Esophagus muscularis mucosa (tissue), 4 donors: ENCODE data around the gene QTRT2. TPM values are rescaled to one million over a fixed set of nuclear protein-coding genes. Genes with fewer than 3 reads are reported as not detected.

Source experiments
- DNase-seq: peaks from one replicate; pipeline ENCODE4 v3.0.0-alpha.2; 2017; ENCODE audit errors: extremely low spot score
- H3K27ac ChIP-seq, 4 donors: fragments of 200-600 bp; sonication (generic); replicated peaks in 1 of 4; 1 replicate in 3 of 4; 2 replicates in 1 of 4; pipeline ENCODE4 v1.5.1; 2016 to 2019; ENCODE audit warnings: mild to moderate bottlenecking in 1 of 4
- H3K27me3 ChIP-seq, 4 donors: fragments of 200-600 bp; sonication (generic); one replicate each; pipeline versions ENCODE4 v1.5.1 to v1.6.0; 2016 to 2019
- H3K36me3 ChIP-seq, 4 donors: fragments of 200-600 bp; sonication (generic); one replicate each; pipeline ENCODE4 v1.5.1; 2016 to 2019
- H3K4me1 ChIP-seq, 4 donors: fragments of 200-600 bp; sonication (generic); one replicate each; pipeline ENCODE4 v1.5.1; 2016 to 2019
- H3K4me3 ChIP-seq, 4 donors: fragments of 200-600 bp; sonication (generic); 1 replicate in 2 of 4; 2 replicates in 2 of 4; pipeline ENCODE4 v1.5.1; 2016 to 2019; ENCODE audit warnings: mild to moderate bottlenecking in 4 of 4, moderate library complexity in 1 of 4
- H3K9me3 ChIP-seq, 4 donors: fragments of 200-600 bp; sonication (generic); 1 replicate in 3 of 4; 2 replicates in 1 of 4; pipeline ENCODE4 v1.5.1; 2016 to 2019
- CTCF ChIP-seq, 3 experiments: fragments of 200-600 bp in 2 of 3; fragments of 450-650 bp in 1 of 3; sonication (generic) in 2 of 3; IDR thresholded peaks; one replicate each; pipeline ENCODE4 v1.5.1; 2017 to 2019; ENCODE audit warnings: antibody characterized with exemption in 3 of 3, mild to moderate bottlenecking in 2 of 3, moderate library complexity in 1 of 3
- EP300 ChIP-seq: sonication (generic); formaldehyde crosslinking; IDR thresholded peaks from one replicate; pipeline ENCODE4 v1.6.1; 2017; ENCODE audit warnings: antibody characterized with exemption
- POLR2A ChIP-seq: fragments of 450-650 bp; IDR thresholded peaks from one replicate; pipeline ENCODE4 v1.6.1; 2017; ENCODE audit warnings: antibody characterized with exemption, moderate library complexity, mild to moderate bottlenecking, low read depth
- POLR2AphosphoS5 ChIP-seq, 2 donors: sonication (generic); formaldehyde crosslinking; IDR thresholded peaks; one replicate each; pipeline ENCODE4 v1.6.1; 2017; ENCODE audit warnings: antibody characterized with exemption in 2 of 2
- WGBS: methylation state at CpG from one replicate; pipeline ENCODE4 v1.1.5; 2018; 5-methylcytosine and 5-hydroxymethylcytosine counted together
- intact Hi-C: fragments of 100-400 bp; cut with DNase I; formaldehyde crosslinking; loops from one replicate; pipeline ENCODE4 v1.15.1; 2023
- total RNA-seq, 4 donors: library from RNA; depleted of rRNA; stranded (reverse); fragments of >200 nt; gene quantifications; one replicate each; pipeline versions ENCODE4 v1.1.0 to v1.2.1, GENCODE V29; 2016

QTRT2 gene
- total RNA-seq, 4 donors from 2014 or later, result 8.3 to 15.2 (median 11.0) TPM

GRCh38 chr3:114108137-114108536 is 51.6 kb downstream of the QTRT2 start:
- Histone ChIP-seq H3K36me3 (no peaks in the 10 kb centered on the region), H3K4me1 (no peaks in the 10 kb centered on the region), H3K9me3 (no peaks in the 10 kb centered on the region), H3K27ac (no peak overlapping the region), H3K4me3 (no peak overlapping the region), H3K27me3 (no peaks in the 10 kb centered on the region)
- intact Hi-C loops, result no loop called here
- no peak for DNase-seq
- 92% methylated on average over 8 of the region's 8 CpGs for WGBS
- TF ChIP-seq EP300, result no peak
- TF ChIP-seq CTCF (IDR thresholded peaks at IDR 0.05), result no peak
- TF ChIP-seq POLR2A, result no peak
- no peak for TF ChIP-seq POLR2AphosphoS5 (IDR thresholded peaks at IDR 0.05)

GRCh38 chr3:114110439-114110838 is 53.9 kb downstream of the QTRT2 start:
- no peak for TF ChIP-seq CTCF (IDR thresholded peaks at IDR 0.05)
- TF ChIP-seq POLR2A, result no peak
- no peaks in the 10 kb centered on the region for H3K4me1 ChIP-seq
- no peak overlapping the region for H3K27ac ChIP-seq
- 85% methylated on average over 5 of the region's 5 CpGs for WGBS
- no peak overlapping the region for H3K4me3 ChIP-seq
- no peaks in the 10 kb centered on the region for H3K27me3 ChIP-seq
- no peaks in the 10 kb centered on the region for H3K36me3 ChIP-seq
- no peak for DNase-seq
- intact Hi-C loops, result no loop called here
- H3K9me3 ChIP-seq, result no peaks in the 10 kb centered on the region

DNA sequence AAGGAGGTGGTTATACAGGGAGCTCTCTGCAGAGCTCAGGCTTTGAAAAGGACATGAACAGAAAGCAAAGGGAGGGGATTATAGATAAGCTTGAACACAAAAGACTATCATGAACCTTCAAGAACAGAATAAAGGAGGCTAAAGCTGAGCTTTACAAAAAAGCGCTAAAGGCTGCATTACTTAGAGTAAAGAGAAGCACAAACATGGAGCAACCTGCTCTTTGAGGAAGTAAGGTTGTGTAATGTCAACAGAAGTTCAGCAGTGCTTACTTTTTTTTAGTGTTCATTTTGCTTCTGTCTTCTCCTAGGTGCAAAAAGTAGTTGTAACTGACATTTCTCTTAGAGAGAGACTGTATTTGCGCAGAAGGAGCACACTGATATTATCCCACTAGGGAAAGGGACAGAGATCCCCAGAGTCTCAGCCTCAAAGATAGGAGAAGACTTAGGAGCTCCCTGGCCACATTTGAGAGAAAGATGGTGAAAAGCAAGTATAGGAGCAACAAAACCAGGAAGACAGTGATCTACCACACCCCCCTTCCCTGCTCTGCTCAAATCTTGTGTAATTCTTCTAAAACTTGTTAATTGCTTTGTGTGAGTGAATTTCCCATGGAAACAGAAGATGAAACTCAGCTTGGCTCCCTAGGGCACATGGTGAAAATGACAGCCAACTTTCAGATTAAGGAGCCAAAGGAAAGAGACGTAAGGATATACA is 54.7 kb downstream of the QTRT2 start:
- H3K36me3 ChIP-seq, result no peaks in the 10 kb centered on the region
- no peaks in the 10 kb centered on the region for H3K27me3 ChIP-seq
- intact Hi-C loops, result no loop called here
- H3K9me3 ChIP-seq, result no peaks in the 10 kb centered on the region
- H3K4me1 ChIP-seq, result no peaks in the 10 kb centered on the region
- no peak for TF ChIP-seq POLR2AphosphoS5 (IDR thresholded peaks at IDR 0.05)
- no peak for TF ChIP-seq POLR2A
- TF ChIP-seq CTCF (IDR thresholded peaks at IDR 0.05), result no peak
- TF ChIP-seq EP300, result no peak
- 78% methylated on average over 3 of the region's 3 CpGs for WGBS
- no peak overlapping the region for H3K4me3 ChIP-seq
- H3K27ac ChIP-seq, result no peak overlapping the region
- no peak for DNase-seq

DNA sequence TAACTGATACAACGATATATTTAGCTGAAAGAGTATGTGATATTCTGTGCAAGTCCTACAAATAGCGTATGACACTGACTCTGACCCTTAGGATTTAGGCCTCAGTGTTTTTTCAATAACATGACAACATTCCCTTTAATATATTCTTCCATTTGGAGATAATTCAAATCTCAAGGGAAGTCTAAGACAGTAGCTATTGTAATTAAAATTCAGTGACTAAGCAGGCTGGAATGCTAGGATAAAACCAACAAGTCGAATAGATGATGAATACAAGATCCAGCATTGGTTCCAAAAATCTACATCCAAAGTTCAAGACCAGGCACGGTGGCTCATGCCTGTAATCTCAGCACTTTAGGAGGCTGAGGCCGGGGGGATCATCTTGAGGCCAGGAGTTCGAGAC is 56.2 kb downstream of the QTRT2 start:
- no peak overlapping the region for H3K4me3 ChIP-seq
- H3K36me3 ChIP-seq, result no peaks in the 10 kb centered on the region
- no peak for DNase-seq
- no peak overlapping the region for H3K27ac ChIP-seq
- intact Hi-C loops, result no loop called here
- no peaks in the 10 kb centered on the region for H3K27me3 ChIP-seq
- no peaks in the 10 kb centered on the region for H3K4me1 ChIP-seq
- WGBS, result 77% methylated on average over 6 of the region's 6 CpGs
- H3K9me3 ChIP-seq, result no peaks in the 10 kb centered on the region
- TF ChIP-seq POLR2AphosphoS5 (IDR thresholded peaks at IDR 0.05), result no peak
- no peak for TF ChIP-seq POLR2A
- TF ChIP-seq EP300, result no peak
- no peak for TF ChIP-seq CTCF (IDR thresholded peaks at IDR 0.05)

- no peak overlapping the region for H3K27ac ChIP-seq
- intact Hi-C loops, result no loop called here
- DNase-seq, result no peak
- 87% methylated on average over 3 of the region's 3 CpGs for WGBS
- TF ChIP-seq CTCF (IDR thresholded peaks at IDR 0.05) (no peak), POLR2A (no peak), POLR2AphosphoS5 (IDR thresholded peaks at IDR 0.05) (no peak), EP300 (no peak)
- H3K36me3 ChIP-seq, result no peaks in the 10 kb centered on the region
- no peaks in the 10 kb centered on the region for H3K4me1 ChIP-seq
- H3K9me3 ChIP-seq, result no peaks in the 10 kb centered on the region
- H3K4me3 ChIP-seq, result no peak overlapping the region
- no peaks in the 10 kb centered on the region for H3K27me3 ChIP-seq
Measured at GRCh38 chr3:114114719-114115118, 58.2 kb downstream of the QTRT2 start.
